Osteoblast (primary cell): Measurements from ENCODE around the gene STX18. TPM values are rescaled to one million over a fixed set of nuclear protein-coding genes. Genes with fewer than 3 reads are reported as not detected.

Experiments used
- DNase-seq: peaks from one replicate; pipeline ENCODE4 v3.0.0; 2011; ENCODE audit warnings: low spot score, mixed read lengths; ENCODE audit not compliant: insufficient read length; ENCODE audit errors: missing footprints
- H2AFZ ChIP-seq: 2 replicates; pipeline ENCODE4 v1.6.0; 2011; ENCODE audit warnings: mild to moderate bottlenecking, low read length
- H3K27ac ChIP-seq: 2 replicates; pipeline ENCODE4 v1.5.1; 2011; ENCODE audit warnings: mild to moderate bottlenecking, low read depth, low read length, moderate library complexity
- H3K27me3 ChIP-seq: 2 replicates; pipeline ENCODE4 v1.6.0; 2012; ENCODE audit warnings: mild to moderate bottlenecking, control low read depth, inconsistent platforms, low read length, moderate library complexity; ENCODE audit not compliant: insufficient read depth
- H3K36me3 ChIP-seq: 2 replicates; pipeline ENCODE4 v1.5.1; 2011; ENCODE audit warnings: mild to moderate bottlenecking, low read length, control low read depth, moderate library complexity; ENCODE audit not compliant: insufficient read depth
- H3K4me1 ChIP-seq: 2 replicates; pipeline ENCODE4 v1.5.1; 2011; ENCODE audit warnings: mild to moderate bottlenecking, low read length, control low read depth, moderate library complexity; ENCODE audit not compliant: insufficient read depth
- H3K4me2 ChIP-seq: 2 replicates; pipeline ENCODE4 v1.6.0; 2011; ENCODE audit warnings: mild to moderate bottlenecking, low read length; ENCODE audit not compliant: insufficient read depth
- H3K4me3 ChIP-seq: fragments of 200-600 bp; sonication (generic); 3 replicates; pipeline ENCODE4 v1.5.1; 2012; ENCODE audit warnings: mild to moderate bottlenecking, low read length, inconsistent platforms; ENCODE audit not compliant: insufficient read depth
- H3K79me2 ChIP-seq: 2 replicates; pipeline ENCODE4 v1.6.0; 2012; ENCODE audit warnings: mild to moderate bottlenecking, low read length, control low read depth, inconsistent platforms; ENCODE audit not compliant: insufficient read depth
- H3K9me3 ChIP-seq: 2 replicates; pipeline ENCODE4 v1.5.1; 2011; ENCODE audit warnings: low read depth, low read length, control low read depth
- H4K20me1 ChIP-seq: 2 replicates; pipeline ENCODE4 v1.6.0; 2012; ENCODE audit warnings: mild to moderate bottlenecking, low read length, control low read depth; ENCODE audit not compliant: insufficient read depth
- total RNA-seq: library from RNA; depleted of rRNA; stranded (reverse); fragments of >200 nt; gene quantifications from 2 replicates; pipeline ENCODE4 v1.2.3, GENCODE V29; 2012
- TF ChIP-seq, protein P1 (sequence below): IDR thresholded peaks from 2 replicates; pipeline ENCODE4 v1.5.1; 2011; ENCODE audit warnings: mild to moderate bottlenecking, low read depth, low read length, moderate library complexity; ENCODE audit errors: extremely low read depth

Gene STX18
- total RNA-seq: 23.9 and 26.2 TPM in 2 replicates

DNA sequence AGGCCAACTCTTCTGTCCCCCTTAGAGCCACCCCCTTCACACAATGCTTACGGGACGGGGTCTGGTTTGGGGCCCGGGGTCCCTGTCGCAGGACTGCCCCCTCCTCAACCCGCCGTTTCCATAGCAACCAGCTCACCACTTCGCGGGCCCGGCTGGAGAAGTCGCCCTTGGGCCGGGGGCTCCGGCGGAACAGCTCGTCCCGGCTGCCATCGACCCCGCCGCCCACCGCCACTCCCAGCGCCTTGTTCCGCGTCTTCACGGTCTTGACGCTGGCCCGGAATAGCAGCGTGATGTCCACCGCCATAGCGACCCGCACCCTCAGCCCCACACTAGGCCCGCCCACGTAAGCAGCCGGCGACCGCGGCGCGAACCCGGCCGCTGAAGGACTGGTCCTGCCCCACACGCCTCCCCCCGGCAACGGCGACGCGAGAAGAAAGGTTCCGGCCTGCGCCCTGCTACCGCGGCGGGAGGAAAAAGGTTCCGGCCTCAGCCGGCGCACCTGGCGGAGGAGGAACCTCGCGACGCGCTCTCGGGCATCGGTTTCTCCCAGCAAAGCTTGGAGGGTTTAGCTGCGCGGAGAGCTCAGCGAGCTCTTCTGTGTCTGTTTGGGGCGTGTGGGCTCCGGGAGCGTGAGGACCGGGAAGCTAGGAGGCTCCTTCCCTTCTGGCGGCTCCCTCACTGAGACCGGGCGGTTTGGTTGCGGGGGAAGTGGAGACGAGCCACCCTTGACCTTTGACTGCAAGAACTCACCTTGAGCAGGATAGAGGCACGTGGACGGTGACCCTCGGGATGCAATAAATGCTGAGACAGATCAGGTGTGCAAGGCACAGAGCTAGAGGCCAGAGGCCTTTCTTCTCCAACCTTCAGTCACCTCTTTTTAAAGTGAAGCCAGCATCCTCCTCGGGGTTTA is at the start of gene STX18:
Gene STX18, minus strand, starts transcription at position 388 of the 910 bp plus-strand sequence. Its CDS starts 84 bp downstream, at position 304.
- no peaks in the 10 kb centered on the region for H3K27me3 ChIP-seq
- H3K4me3 ChIP-seq: peak within 1 kb of the TSS; percentile 96
- peaks cover 54% of the 10 kb centered on the region for H3K79me2 ChIP-seq
- DNase-seq: peak; percentile 95
- no peaks in the 10 kb centered on the region for H3K9me3 ChIP-seq
- peaks cover 22% of the 10 kb centered on the region for H4K20me1 ChIP-seq
- H3K4me1 ChIP-seq: peaks cover 19% of the 10 kb centered on the region
- H3K4me2 ChIP-seq: peak within 1 kb of the TSS; percentile 94
- TF ChIP-seq, protein P1, sequence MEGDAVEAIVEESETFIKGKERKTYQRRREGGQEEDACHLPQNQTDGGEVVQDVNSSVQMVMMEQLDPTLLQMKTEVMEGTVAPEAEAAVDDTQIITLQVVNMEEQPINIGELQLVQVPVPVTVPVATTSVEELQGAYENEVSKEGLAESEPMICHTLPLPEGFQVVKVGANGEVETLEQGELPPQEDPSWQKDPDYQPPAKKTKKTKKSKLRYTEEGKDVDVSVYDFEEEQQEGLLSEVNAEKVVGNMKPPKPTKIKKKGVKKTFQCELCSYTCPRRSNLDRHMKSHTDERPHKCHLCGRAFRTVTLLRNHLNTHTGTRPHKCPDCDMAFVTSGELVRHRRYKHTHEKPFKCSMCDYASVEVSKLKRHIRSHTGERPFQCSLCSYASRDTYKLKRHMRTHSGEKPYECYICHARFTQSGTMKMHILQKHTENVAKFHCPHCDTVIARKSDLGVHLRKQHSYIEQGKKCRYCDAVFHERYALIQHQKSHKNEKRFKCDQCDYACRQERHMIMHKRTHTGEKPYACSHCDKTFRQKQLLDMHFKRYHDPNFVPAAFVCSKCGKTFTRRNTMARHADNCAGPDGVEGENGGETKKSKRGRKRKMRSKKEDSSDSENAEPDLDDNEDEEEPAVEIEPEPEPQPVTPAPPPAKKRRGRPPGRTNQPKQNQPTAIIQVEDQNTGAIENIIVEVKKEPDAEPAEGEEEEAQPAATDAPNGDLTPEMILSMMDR: no peak
- H2AFZ ChIP-seq: peak within 1 kb of the TSS; percentile 99
- H3K36me3 ChIP-seq: no peaks in the 10 kb centered on the region
- H3K27ac ChIP-seq: peak within 1 kb of the TSS; percentile 95

DNA sequence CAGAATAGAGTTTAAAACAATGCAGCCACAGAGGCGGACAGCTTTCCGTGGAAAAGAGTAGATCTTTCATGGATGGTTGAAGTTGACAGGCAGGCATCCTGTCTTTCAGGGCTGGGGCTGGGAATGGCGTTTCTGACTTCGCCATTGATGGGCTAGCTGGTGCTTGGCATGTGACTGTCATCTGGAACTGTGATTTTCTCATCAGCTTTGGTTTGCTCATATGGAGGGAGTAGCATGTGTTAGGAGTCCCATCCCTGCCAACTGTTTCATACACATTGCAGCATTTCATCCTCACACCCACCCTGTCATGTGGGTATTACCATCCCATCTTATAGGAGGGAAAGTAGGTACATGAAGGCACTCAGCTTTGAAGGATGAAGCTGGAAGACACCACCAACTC is 49.2 kb upstream of the STX18 start:
- DNase-seq: no peak
- no peak overlapping the region for H3K27ac ChIP-seq

DNA sequence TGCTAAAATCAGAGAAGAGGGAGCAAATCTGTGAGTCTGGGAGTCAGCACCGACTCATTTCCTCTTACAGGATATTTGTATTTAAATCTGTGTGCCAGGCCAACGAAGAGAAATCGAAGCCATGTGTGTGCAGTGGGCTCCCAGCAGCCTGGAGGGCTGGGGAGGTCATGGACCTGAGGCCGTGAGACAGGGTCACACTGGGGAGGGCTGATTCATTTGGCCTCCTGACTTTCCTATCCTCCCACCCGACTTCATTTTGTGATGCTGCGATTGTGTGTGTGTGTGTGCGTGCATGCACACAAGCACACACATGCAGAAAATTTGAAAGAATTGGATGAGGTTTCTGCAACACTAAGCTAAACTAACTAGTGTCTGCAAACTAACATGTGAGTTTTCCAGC is 48.7 kb upstream of the STX18 start:
- peak overlapping the region; percentile 1 for H3K4me3 ChIP-seq
- H3K36me3 ChIP-seq: no peaks in the 10 kb centered on the region
- H3K4me2 ChIP-seq: peak overlapping the region; percentile 48
- no peak overlapping the region for H3K27ac ChIP-seq
- H4K20me1 ChIP-seq: no peaks in the 10 kb centered on the region
- TF ChIP-seq, protein P1: no peak
- H3K9me3 ChIP-seq: peaks cover 3% of the 10 kb centered on the region
- H3K27me3 ChIP-seq: no peaks in the 10 kb centered on the region
- peak overlapping the region; percentile 67 for H2AFZ ChIP-seq
- H3K4me1 ChIP-seq: peaks cover 19% of the 10 kb centered on the region
- no peaks in the 10 kb centered on the region for H3K79me2 ChIP-seq
- peak; percentile 66 for DNase-seq

More for the DNA sequence above, 49.2 kb upstream of the STX18 start:
- no peaks in the 10 kb centered on the region for H3K79me2 ChIP-seq
- peaks cover 3% of the 10 kb centered on the region for H3K9me3 ChIP-seq
- H3K4me3 ChIP-seq: no peak overlapping the region
- H3K4me2 ChIP-seq: peak overlapping the region; percentile 48
- no peak overlapping the region for H2AFZ ChIP-seq
- peaks cover 14% of the 10 kb centered on the region for H3K4me1 ChIP-seq
- H3K36me3 ChIP-seq: no peaks in the 10 kb centered on the region
- H3K27me3 ChIP-seq: no peaks in the 10 kb centered on the region
- no peaks in the 10 kb centered on the region for H4K20me1 ChIP-seq
- TF ChIP-seq, protein P1: no peak

DNA sequence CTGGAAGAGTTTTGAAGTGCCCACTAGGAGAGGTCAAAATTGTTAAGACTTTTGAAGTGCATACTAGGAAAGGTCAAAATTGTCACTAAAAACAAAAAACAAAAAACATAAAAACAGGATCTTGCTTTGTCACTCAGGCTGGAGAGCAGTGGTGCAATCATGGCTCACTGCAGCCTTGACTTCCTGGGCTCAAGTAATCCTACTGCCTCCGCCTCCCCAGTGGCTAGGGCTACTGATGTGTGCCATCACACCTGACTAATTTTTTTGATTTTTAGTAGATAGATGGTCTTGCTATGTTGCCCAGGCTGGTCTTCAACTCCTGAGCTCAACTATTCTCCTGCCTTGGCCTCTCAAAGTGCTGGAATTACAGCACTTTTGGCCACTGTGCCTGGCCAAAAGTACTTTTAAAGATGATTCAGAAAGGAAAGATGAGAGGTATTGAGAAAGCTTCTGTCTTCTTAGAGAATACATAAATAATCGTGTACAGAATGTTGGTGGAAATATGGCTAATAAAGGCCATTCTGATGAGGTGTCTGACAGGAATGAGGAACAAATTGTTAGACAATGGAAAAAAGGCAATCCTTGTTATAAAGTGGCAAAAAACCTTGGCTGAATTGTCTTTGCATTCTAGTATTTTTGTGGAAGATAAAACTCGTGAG is 43.3 kb upstream of the STX18 start:
- no peaks in the 10 kb centered on the region for H3K27me3 ChIP-seq
- H3K4me1 ChIP-seq: peaks cover 19% of the 10 kb centered on the region
- H3K36me3 ChIP-seq: no peaks in the 10 kb centered on the region
- TF ChIP-seq, protein P1: no peak
- no peaks in the 10 kb centered on the region for H3K9me3 ChIP-seq
- H3K4me3 ChIP-seq: no peak overlapping the region
- peak overlapping the region; percentile 19 for H3K4me2 ChIP-seq
- peak overlapping the region; percentile 4 for H2AFZ ChIP-seq
- no peaks in the 10 kb centered on the region for H3K79me2 ChIP-seq
- no peaks in the 10 kb centered on the region for H4K20me1 ChIP-seq
- DNase-seq: peak; percentile 36
- H3K27ac ChIP-seq: peak overlapping the region; percentile 51
